Heart left ventricle (tissue), 13 donors: Measurements from ENCODE around the gene CUBN.

Experiments
- POLR2A ChIP-seq, 2 donors: fragments of 450-650 bp; IDR thresholded peaks; one replicate each; pipeline ENCODE4 v1.6.1; 2017; ENCODE audit warnings: antibody characterized with exemption in 2 of 2, mild to moderate bottlenecking in 2 of 2, moderate library complexity in 2 of 2
- TF ChIP-seq, protein P1 (sequence below), 12 donors: fragments of 200-600 bp; sonication (generic) in 4 of 12; IDR thresholded peaks; one replicate each; pipeline versions ENCODE4 v1.5.0 to v1.8.0; 2018 to 2022; ENCODE audit warnings: antibody characterized with exemption in 12 of 12, mild to moderate bottlenecking in 5 of 12
- donor health status: ischemic (EF 13 %, LVEDD 7.1; RV severe dilation, severe dysfunction).
- donor health status: DM: no; HTN: yes; CAD: no.
- donor health status: DM: no; HTN: no; CAD: no.
- donor health status: ischemic (EF 25% LVEDD 6.9; RV normal size, moderate dysfunction).
- donor health status: ischemic (EF 25% LVEDD 5.7; RV mildly dilated, moderate dysfunction).
- donor health status: ischemic (EF 35%, LVEDD 5.7; RV mildly dilated, moderate dysfunction).
- donor health status: nonischemic (EF 11% LVEDD 7.7; RV severe dilation, severe dysfunction).
- donor health status: DM: yes; HTN: yes; CAD: no.
- donor health status: PGD.
- donor health status: ischemic (EF 29% LVEDD 5.4; RV normal size, mild dysfunction).
- donor health status: nonischemic (EF 23%, LVEDD 6.1; RV moderate dilation, normal function).

DNA sequence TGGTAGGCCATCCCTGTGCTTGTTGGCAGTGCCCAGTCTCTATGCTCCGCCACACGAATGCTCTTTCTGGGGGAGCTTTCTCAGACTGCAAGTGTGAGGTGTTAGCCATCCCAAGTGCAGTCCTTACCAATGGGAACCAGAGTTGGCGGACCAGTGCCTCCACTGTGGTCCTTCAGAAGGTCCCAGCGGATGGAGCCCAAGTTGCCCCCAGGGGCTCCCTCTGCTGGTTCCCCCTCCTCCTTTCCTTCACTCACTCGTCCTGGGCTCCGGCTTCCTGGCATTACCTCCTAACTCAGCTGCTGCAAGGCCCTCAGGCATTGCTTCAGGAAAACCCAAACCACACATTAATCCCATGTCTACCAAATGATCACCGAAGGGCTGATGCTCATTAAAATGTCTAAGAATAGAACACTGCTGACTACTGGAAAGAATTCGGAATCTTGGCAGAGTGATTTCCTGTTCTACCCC, 139.8 kb downstream of the CUBN start:
- TF ChIP-seq, protein P1, sequence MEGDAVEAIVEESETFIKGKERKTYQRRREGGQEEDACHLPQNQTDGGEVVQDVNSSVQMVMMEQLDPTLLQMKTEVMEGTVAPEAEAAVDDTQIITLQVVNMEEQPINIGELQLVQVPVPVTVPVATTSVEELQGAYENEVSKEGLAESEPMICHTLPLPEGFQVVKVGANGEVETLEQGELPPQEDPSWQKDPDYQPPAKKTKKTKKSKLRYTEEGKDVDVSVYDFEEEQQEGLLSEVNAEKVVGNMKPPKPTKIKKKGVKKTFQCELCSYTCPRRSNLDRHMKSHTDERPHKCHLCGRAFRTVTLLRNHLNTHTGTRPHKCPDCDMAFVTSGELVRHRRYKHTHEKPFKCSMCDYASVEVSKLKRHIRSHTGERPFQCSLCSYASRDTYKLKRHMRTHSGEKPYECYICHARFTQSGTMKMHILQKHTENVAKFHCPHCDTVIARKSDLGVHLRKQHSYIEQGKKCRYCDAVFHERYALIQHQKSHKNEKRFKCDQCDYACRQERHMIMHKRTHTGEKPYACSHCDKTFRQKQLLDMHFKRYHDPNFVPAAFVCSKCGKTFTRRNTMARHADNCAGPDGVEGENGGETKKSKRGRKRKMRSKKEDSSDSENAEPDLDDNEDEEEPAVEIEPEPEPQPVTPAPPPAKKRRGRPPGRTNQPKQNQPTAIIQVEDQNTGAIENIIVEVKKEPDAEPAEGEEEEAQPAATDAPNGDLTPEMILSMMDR (IDR thresholded peaks at IDR 0.05) = no peak
- no peak for TF ChIP-seq POLR2A (IDR thresholded peaks at IDR 0.05)
